CD4-positive, alpha-beta T cell treated with Interleukin-4 for 4 hours (primary cell): ENCODE measurements around the gene C3orf38.
"Not testable (repeated sequence)": the region's sequence is repeated elsewhere in the genome, so short reads cannot be mapped to it uniquely, and the experiment has no call there.

Experiments used
- DNase-seq: peaks from one replicate; pipeline ENCODE4 v3.0.0-alpha.2; 2020

C3orf38 gene

DNA sequence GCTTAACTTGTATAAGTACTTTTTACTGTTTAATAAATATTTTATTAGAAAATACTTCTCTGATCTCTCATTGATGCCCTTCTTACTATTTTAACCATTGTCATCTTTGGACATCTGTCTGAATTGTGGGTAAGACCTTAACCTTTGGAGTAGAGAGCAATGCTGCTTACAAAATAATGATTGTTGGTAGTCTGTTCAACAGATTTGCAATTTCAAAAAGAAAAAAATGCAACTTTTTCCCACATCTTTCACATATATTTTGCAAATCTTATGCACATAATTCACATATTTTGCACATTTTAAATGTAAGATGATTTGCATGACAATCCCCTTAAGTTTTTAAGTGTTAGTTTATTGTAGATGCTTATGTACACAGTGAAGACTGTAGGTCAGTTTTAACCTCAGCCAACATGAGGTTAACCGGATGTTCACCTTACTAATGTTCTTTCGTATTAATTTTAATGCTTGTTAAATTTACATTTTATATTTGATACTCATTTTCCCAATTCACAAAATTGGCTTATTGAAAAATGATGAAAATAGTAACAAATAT is 16.7 kb downstream of the C3orf38 start:
- no peak for DNase-seq

DNA sequence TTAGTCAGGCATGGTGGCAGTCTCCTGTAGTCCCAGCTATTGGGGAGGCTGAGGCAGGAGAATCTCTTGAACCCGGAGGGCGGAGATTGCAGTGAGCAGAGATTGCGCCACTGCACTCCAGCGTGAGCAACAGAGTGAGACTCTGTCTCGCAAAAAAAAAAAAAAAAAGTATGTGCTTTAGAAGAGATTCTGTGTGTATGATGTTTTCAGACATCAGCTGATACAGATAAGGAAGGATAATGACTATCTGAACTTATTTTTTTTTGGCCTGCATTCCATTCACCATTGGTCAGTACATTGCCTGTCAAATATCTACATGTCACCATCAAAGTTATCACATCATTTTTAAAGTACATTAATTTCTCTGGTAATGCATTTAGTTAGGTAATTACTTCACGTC is 17.4 kb downstream of the C3orf38 start:
- DNase-seq: no peak

DNA sequence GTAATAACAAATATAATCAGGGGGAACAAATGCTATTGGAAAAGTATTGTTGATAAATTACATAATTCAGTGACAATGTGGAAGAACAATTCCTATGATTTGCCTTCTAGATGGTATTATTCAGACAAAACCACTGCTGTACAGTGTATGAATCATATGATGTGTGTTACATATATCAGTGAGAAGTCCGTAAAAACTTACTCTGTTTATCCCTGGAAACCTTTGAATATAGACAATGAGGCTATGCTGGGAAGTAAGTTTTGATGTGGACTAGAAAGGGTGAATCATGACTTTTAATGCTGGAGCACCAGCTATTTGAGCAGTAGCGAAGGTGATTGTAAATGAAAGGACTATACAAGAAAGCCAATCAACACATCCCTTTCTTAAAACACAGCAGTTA is 17.9 kb downstream of the C3orf38 start:
- no peak for DNase-seq

DNA sequence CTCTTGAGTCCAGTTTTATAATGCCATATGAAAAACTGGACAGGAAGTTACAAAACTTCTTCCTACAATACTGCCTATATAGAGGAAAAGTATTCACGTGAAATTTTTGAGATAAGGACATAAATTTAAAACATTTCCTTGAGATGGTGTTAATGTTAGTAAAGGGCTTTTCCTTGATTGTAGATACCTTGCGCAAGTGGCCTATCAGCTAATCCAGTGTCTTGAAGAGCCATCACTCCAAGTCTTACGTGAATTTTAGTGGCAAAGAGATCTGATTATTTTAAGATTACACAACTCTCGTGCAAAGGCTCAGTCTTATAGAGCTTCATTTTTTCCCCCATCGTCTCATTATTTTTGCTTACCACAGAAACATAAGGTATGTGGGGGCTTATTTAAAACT is 18.4 kb downstream of the C3orf38 start:
- no peak for DNase-seq

DNA sequence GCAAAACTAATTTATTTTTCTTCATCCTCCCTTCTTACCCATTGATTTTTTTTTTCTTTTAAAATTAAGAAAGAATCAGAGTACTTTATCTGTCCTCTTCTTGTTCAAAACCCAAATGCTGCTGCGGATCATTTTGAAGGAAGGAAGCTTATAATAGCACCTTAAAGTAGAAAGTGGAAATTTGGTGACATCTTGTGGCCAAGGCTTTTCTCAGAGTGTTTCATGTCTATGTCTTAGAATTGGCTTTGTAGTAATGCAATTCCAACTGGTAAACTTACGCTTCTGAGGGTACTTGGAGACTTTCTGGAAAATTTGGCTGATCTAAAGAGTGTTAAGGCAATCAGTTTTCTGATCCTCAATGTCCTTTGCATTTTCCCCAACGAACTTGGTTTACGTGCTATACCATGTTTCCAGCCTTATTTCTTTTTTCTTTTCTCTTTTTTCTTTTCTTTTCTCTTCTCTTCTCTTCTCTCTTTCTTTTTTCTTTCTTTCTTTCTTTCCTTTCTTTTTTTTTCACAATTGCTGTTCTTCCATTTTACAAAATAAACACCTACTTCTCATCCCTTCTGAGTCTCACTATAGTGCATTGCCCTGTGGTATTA is 30.7 kb downstream of the C3orf38 start:
- peak; percentile 51 for DNase-seq

DNA sequence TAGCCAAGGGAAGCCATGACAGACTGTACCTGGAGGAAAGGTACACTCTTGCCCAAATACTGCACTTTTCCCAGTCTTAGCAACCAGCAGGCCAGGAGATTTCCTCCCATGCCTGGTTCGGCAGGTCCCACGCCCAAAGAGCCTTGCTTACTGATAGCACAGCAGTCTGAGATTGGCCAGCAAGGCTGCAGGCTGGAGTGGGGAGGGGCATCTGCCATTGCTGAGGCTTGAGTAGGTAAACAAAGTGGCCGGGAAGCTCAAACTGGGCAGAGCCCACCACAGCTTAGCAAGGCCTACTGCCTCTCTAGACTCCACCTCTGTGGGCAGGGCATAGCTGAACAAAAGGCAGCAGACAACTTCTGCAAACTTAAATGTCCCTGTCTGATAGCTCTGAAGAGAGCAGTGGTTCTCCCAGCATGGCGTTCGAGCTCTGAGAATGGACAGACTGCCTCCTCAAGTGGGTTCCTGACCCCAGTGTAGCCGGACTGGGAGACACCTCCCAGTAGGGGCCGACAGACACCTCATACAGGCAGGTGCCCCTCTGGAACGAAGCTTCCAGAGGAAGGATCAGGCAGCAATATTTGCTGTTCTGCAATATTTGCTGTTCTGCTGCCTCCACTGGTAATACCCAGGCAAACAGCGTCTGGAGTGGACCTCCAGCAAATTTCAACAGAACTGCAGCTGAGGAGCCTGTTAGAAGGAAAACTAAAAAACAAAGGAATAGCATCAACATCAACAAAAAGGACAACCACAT is 32.6 kb downstream of the C3orf38 start:
- not testable (repeated sequence) for DNase-seq

DNA sequence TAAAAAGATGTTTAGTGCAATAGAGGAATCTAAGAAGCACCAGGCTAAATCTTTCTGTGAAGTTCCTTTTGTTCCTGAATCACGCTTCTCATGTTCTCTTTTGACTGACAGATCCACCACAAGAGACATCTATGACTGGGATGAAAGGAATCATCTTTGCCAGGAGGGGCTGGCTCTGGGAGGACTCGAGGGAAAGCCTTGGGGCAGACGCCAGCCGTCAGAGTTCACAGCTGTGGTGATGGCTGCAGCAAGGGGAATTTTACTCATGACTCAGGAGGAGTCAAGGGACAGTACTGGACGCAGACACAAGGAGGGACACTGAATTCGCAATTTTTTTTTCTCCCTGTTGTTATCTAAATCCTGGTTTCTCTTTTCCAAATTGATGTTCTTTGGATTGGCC is 38.7 kb downstream of the C3orf38 start:
- DNase-seq: no peak

DNA sequence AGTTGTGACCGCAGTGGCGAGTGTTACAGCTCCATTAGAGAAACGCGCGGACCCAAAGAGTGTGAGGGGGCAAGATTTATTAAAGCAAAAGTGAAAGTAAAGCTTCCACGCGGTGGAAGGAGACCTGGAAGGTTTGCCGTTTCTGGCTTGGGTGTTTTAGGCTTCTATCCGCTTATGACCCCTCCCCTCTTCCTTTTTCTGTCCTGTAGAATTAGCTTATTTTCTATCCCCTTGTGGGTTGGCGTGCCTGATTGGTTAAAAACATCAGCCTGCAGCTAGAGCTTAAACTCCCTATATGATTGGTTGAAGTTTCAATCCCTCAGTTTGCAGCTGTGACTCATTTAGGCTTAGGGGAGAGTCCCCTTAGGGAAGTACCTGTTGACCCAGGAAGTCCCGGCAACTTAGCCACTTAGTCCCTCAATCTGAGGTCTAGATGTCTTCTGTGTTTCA is 39.6 kb downstream of the C3orf38 start:
- no peak for DNase-seq

DNA sequence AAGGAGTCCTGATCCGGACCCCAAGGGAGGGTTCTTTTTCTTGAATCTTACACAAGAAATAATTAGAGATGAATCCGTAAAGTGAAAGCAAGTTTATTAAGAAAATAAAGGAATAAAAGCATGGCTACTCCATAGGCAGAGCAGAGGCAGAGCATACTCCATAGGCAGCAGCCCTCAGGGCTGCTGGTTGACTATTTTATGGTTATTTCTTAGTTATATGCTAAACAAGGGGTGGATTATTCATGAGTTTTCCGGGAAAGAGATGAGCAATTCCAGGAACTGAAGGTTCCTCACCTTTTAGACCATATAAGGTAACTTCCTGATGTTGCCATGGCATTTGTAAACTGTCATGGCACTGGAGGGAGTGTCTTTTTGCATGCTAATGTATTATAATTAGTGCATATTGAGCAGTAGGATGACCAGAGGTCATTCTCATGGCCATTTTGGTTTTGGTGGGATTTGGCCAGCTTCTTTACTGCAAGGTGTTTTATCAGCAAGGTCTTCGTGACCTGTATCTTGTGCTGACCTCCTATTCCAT is 42.2 kb downstream of the C3orf38 start:
- no peak for DNase-seq

DNA sequence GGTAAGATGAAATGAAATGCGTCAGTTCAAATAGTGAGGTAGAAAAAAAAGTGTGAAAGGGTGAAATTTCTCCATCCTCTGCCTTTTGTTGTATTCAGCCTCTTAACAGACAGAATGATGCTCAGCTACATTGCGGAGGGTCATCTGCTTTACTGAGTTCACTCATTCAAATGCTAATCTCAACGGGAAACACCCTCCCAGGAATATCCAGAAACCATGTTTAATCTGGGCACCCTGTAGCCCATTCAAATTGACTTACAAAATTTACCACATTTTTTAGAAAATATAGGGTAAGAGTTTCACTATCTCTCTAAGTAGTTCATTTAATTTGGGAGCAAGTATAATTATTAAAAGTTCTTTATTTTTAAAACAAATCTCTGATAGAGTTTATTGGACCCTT is 42.9 kb downstream of the C3orf38 start:
- no peak for DNase-seq

DNA sequence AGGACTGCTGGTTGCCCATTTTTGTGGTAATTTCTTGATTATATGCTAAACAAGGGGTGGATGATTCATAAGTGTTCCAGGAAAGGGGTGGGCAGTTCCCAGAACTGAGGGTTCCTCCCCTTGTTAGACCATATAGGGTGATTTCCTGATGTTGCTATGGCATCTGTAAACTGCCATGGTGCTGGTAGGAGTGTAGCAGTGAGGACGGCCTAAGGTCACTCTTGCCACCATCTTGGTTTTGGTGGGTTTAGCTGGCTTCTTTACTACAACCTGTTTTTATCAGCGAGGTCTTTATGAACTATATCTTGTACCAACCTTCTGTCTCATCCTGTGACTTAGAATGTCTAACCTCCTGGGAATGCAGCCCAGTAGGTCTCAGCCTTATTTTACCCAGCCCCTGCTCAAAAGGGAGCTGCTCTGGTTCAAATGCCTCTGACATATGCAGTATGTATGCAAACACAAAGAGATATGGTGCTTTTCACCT is 46.2 kb downstream of the C3orf38 start:
- no peak for DNase-seq

DNA sequence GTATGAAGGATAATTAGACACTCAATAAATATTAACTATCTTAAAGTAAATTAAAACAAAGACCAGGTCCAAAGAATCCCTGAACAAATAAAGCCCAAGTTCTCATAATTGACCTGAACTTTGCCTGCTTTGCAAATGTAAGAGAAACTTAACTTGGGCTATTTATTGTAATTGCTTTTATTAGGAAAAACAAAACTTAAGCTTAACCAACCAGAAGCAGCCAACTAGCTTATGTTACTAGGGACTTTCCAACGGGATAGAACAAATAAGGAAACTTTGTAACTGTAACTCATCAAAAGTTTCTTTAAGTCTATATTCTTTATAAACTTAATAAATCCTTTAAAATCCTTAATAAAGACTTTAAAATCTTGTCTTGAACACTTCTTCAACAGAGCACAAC is 48.4 kb downstream of the C3orf38 start:
- DNase-seq: no peak

DNA sequence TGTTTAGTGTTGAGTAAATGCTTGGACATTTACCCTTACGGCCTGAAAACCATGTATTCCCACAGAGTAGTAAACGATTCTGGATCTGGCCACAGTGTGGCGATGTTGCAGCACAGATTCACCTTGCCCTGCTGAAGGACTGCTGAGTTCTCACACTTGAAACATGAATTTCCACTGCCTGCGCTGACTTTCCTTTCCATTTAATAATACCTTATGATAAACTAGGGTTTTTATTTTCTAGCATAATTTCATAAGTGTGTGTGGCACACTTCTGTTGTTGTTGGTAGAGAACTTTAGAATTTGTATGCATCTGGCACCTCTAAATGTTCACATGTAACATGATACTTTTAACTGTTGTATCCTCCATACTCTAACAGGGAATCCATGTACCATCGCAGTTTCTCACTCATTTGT is 53.9 kb downstream of the C3orf38 start:
- DNase-seq: peak; percentile 42
